ENCODE measurements around the gene NBPF14. TPM values are rescaled to one million over a fixed set of nuclear protein-coding genes. Genes with fewer than 3 reads are reported as not detected.
"Not testable (repeated sequence)": the region's sequence is repeated elsewhere in the genome, so short reads cannot be mapped to it uniquely, and the experiment has no call there.

Gene NBPF14
- total and polyA plus RNA-seq, 2 of the 8 experiments (the other 6 are each of a cell fraction or from before 2014, with no cell fraction given) = 6.0 to 8.8 TPM

- H2BK20ac ChIP-seq (ENCODE audit: low read length); H2AFZ ChIP-seq (ENCODE audit: low read length); H3K79me1 ChIP-seq (ENCODE audit: low read depth, low read length); H3K23ac ChIP-seq (ENCODE audit: insufficient read length); H3K18ac ChIP-seq (ENCODE audit: extremely low read depth, low read length); H3K4ac ChIP-seq (replicated peaks; ENCODE audit: insufficient read length, low read depth, low read length); H4K5ac ChIP-seq (ENCODE audit: insufficient read length, low read depth, low read length); H3K79me2 ChIP-seq (ENCODE audit: control insufficient read depth in 1 of 2, insufficient read depth in 2 of 2, low read length in 2 of 2); H3K27ac ChIP-seq (ENCODE audit: low read depth, low read length); H3K56ac ChIP-seq (replicated peaks; ENCODE audit: insufficient read length, low read depth, low read length); FAIRE-seq; CTCF ChIA-PET (ENCODE audit: partially characterized antibody); H2BK15ac ChIP-seq (ENCODE audit: low read length); H3K4me1 ChIP-seq (replicated peaks in 1 of 4; ENCODE audit: control insufficient read depth in 3 of 4, insufficient read depth in 4 of 4, low read length in 3 of 4); H3K27me3 ChIP-seq (replicated peaks in 1 of 4; ENCODE audit: control insufficient read depth in 3 of 4, extremely low read depth in 1 of 4, insufficient read depth in 3 of 4, low read length in 3 of 4); H3K36me3 ChIP-seq (ENCODE audit: control insufficient read depth in 2 of 4, insufficient read depth in 4 of 4, low read length in 3 of 4); H2AK5ac ChIP-seq (ENCODE audit: low read depth, low read length); H3K14ac ChIP-seq (ENCODE audit: insufficient read length); H3K9me3 ChIP-seq (ENCODE audit: insufficient read depth in 2 of 2, low read depth in 1 of 2, low read length in 1 of 2); H4K20me1 ChIP-seq (replicated peaks in 1 of 2; ENCODE audit: control insufficient read depth in 1 of 2, insufficient read depth in 2 of 2, low read length in 2 of 2); H4K91ac ChIP-seq (replicated peaks; ENCODE audit: insufficient read length, low read length); H2BK120ac ChIP-seq (replicated peaks; ENCODE audit: low read depth, low read length); H2BK12ac ChIP-seq (ENCODE audit: low read depth, low read length); H3K23me2 ChIP-seq (ENCODE audit: low read depth, low read length): not testable (repeated sequence)
- DNase-seq (ENCODE audit: low read depth in 1 of 2, low spot score in 2 of 2) = peak; percentile 80 to 95
- Histone ChIP-seq H3K4me2 (ENCODE audit: insufficient read depth in 1 of 2, low read depth in 2 of 2, low read length in 2 of 2) (peak overlapping the region in 1 of 2 experiments; percentile 27; a peak in 1 of 4 replicates), H2BK5ac (ENCODE audit: low read depth, low read length) (0 out of 2 replicates have a peak overlapping the region, but pooled peaks have one; percentile 52), H3K9ac (replicated peaks in 1 of 4; ENCODE audit: extremely low read depth in 1 of 4, low read depth in 3 of 4, low read length in 3 of 4) (0 out of 7 replicates have a peak overlapping the region, but pooled peaks of 3 of the 4 experiments have one; percentile 25 to 47 (median 37)), H4K8ac (ENCODE audit: extremely low read depth, insufficient read depth, low read length) (peak overlapping the region; percentile 19; the same call in 1 of the 2 replicates), H3K4me3 (ENCODE audit: extremely low read depth in 1 of 4, insufficient read depth in 2 of 4, low read depth in 3 of 4, low read length in 4 of 4) (peak overlapping the region in 3 of 4 experiments; percentile 9 to 34 (median 31); a peak in 3 of 8 replicates)
- POLR2A ChIA-PET (ENCODE audit: partially characterized antibody) = interaction anchor here (0.8 to 2.0 kb wide), 10 partner anchors 64 to 259 kb away, joined by 3 to 11 read pairs (median 3); no protein-coding TSS in a partner anchor
- 1% methylated on average over 24 of the region's 30 CpGs; no CpG with 5 or more reads in 1 of the 2 experiments for whole genome bisulfite sequencing, 2 experiments (ENCODE audit: extremely low coverage in 1 of 2, insufficient coverage in 1 of 2, insufficient read length in 1 of 2, insufficient replicate concordance in 2 of 2, low coverage in 1 of 2, low lambda C conversion rate in 2 of 2, missing lambda C conversion rate in 1 of 2)
- peak; percentile 90 to 100 for TF ChIP-seq HDAC2 (IDR thresholded peaks at IDR 0.05; ENCODE audit: borderline replicate concordance in 1 of 2, low read depth in 2 of 2, low read length in 2 of 2)
- peak; percentile 57; the same call in 1 of the 2 replicates for TF ChIP-seq CHD2 (IDR thresholded peaks at IDR 0.05; ENCODE audit: low read length)
- peak; percentile 92; the same call in 1 of the 2 replicates for TF ChIP-seq SP4 (IDR thresholded peaks at IDR 0.05; ENCODE audit: low read length)
- peak; percentile 92 for TF ChIP-seq BACH1 (IDR thresholded peaks at IDR 0.05; ENCODE audit: low read length)
- TF ChIP-seq POLR2A (IDR thresholded peaks at IDR 0.05; ENCODE audit: control extremely low read depth in 1 of 2, low read depth in 2 of 2, low read length in 2 of 2) = peak; percentile 97 to 98
- TF ChIP-seq SIN3A (conservative IDR thresholded peaks at IDR 0.05 in 1 of 2, IDR thresholded peaks at IDR 0.05 in 1 of 2; ENCODE audit: low read depth in 1 of 2, low read length in 2 of 2) = peak in 1 of 2 experiments; percentile 82; a peak in 1 of 4 replicates
- TF ChIP-seq PHF8 (conservative IDR thresholded peaks at IDR 0.05; ENCODE audit: low read depth, low read length) = 0 out of 2 replicates have a peak, but pooled peaks have one; percentile 17
- peak; percentile 71 for TF ChIP-seq CREB1 (IDR thresholded peaks at IDR 0.05)
- peak in 1 of 2 experiments; percentile 88; a peak in 2 of 3 replicates for TF ChIP-seq EP300 (IDR thresholded peaks at IDR 0.05; ENCODE audit: borderline replicate concordance in 1 of 2, low read depth in 2 of 2, low read length in 2 of 2)
Observed at GRCh38 chr1:148522561-148523204, 73.1 kb downstream of the NBPF14 start.

All from H1 (cell line).